ENCODE results near the gene RIPPLY3. TPM values are rescaled to one million over a fixed set of nuclear protein-coding genes. Genes with fewer than 3 reads are reported as not detected.
A peak's percentile ranks its signal among the peaks of the same experiment; 100 is the strongest.

RIPPLY3 gene
- total and polyA plus RNA-seq, 2 of the 13 experiments (the other 11 are each of a cell fraction or from before 2014, with no cell fraction given): 0.09 to 2.9 TPM

DNA sequence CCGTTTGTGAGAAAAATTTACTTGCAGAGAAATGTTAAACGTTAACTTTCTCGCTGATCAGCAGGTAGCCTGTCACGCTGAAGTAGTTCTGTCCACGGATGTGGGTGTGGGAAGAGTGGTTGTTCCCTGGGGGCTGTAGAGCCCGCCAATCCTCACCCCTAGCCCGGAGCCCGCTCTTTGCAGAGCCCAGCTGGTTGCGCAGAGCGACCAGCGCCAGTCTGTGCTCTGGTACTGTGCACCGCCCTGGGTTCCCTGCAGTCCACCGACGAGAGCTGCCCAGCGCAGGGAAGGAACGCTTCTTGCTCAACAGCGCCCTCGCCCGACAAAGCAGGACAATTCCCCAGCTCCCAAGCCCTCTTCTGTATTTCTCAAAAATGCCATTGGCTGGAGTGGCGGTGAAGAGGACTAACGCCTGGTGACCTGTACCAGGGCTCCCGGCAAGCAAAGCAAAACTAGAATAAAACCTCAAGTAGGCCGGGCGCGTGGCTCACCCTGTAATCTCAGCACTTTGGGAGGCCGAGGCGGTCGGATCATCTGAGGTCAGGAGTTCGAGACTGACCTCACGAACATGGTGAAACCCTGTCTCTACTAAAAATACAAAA lies 3.3 kb downstream of the RIPPLY3 start:
- POLR2A ChIA-PET: interaction anchor here (0.7 to 2.0 kb wide), 8 partner anchors 20 to 63 kb away, joined by 3 to 14 read pairs (median 4); partner anchors contain the start of genes PIGP and TTC3
- 8% methylated on average over 17 of the region's 30 CpGs for WGBS (ENCODE audit: low lambda C conversion rate)
- H3K27ac ChIP-seq (ENCODE audit: extremely low read length, insufficient read depth, low read length): no peak overlapping the region
- intact Hi-C loops (cut with micrococcal nuclease; ENCODE audit: unreplicated experiment): loop anchor here (1.0 to 2.0 kb wide), 2 partner anchors 33 to 73 kb away; no protein-coding TSS in a partner anchor
- CTCF ChIA-PET (ENCODE audit: low intra/inter-chr PET ratio, low total read pairs): interaction anchor here (1.4 to 3.5 kb wide), 5 partner anchors 18 to 33 kb away, joined by 3 to 46 read pairs (median 6); no protein-coding TSS in a partner anchor
- peak overlapping the region; percentile 66 for H2AFZ ChIP-seq (ENCODE audit: low read length)
- peaks cover 0 to 4% of the 10 kb centered on the region in 2 experiments; a peak in 1 of 5 replicates for H3K27me3 ChIP-seq (ENCODE audit: control insufficient read depth in 1 of 2, insufficient read depth in 2 of 2, low read length in 2 of 2)
- peak; percentile 77 for FAIRE-seq
- peak overlapping the region; percentile 61 for H3K9ac ChIP-seq (ENCODE audit: insufficient read depth, low read depth, low read length)
- peak overlapping the region; percentile 56 to 74 (median 57) for H3K4me3 ChIP-seq (replicated peaks in 1 of 3; ENCODE audit: insufficient read depth in 1 of 3, low read depth in 2 of 3, low read length in 3 of 3)
- peaks cover 22% of the 10 kb centered on the region for H3K4me1 ChIP-seq (ENCODE audit: insufficient read depth, low read length)
- in situ Hi-C loops (cut with HindIII; ENCODE audit: extremely low pct_ligation_motif_present, low pct_unique_long_range_greater_than_20kb): no loop called here
- no peaks in the 10 kb centered on the region for H3K36me3 ChIP-seq (replicated peaks in 1 of 2; ENCODE audit: control insufficient read depth in 1 of 2, insufficient read depth in 2 of 2, low read length in 2 of 2)
- peak overlapping the region; percentile 82 for H3K4me2 ChIP-seq (ENCODE audit: low read depth, low read length)
- no peaks in the 10 kb centered on the region for H3K9me3 ChIP-seq (ENCODE audit: low read length)
- no TSS peak for BruUV-seq (replicated peaks)
- peak; percentile 96 for ATAC-seq
- peak; percentile 83 for DNase-seq (ENCODE audit: low spot score)
- no peaks in the 10 kb centered on the region for H4K20me1 ChIP-seq (ENCODE audit: insufficient read depth, low read length)
- H3K79me2 ChIP-seq (ENCODE audit: insufficient read depth, low read length): no peaks in the 10 kb centered on the region
- TF ChIP-seq ZSCAN31 (CRISPR knock-in tag; IDR thresholded peaks at IDR 0.05; ENCODE audit: low read depth) (0 out of 2 replicates have a peak, but pooled peaks have one; percentile 51), ZFP41 (CRISPR knock-in tag; IDR thresholded peaks at IDR 0.05; ENCODE audit: borderline replicate concordance) (no peak), FOXK1 (CRISPR knock-in tag; IDR thresholded peaks at IDR 0.05; ENCODE audit: borderline replicate concordance, low read depth) (peak; percentile 33; the same call in 1 of the 2 replicates), TGIF2 (CRISPR knock-in tag; IDR thresholded peaks at IDR 0.05) (no peak), ZNF256 (CRISPR knock-in tag; conservative IDR thresholded peaks at IDR 0.05) (no peak), ZNF577 (CRISPR knock-in tag; IDR thresholded peaks at IDR 0.05; ENCODE audit: borderline replicate concordance, low read depth) (no peak), STAT5B (CRISPR knock-in tag; IDR thresholded peaks at IDR 0.05) (no peak), GLI4 (CRISPR knock-in tag; IDR thresholded peaks at IDR 0.05; ENCODE audit: borderline replicate concordance) (no peak), ZNF841 (CRISPR knock-in tag; IDR thresholded peaks at IDR 0.05; ENCODE audit: borderline replicate concordance) (no peak), HHEX (CRISPR knock-in tag; IDR thresholded peaks at IDR 0.05) (no peak), MTA3 (CRISPR knock-in tag; IDR thresholded peaks at IDR 0.05) (no peak), ZBTB49 (CRISPR knock-in tag; IDR thresholded peaks at IDR 0.05; ENCODE audit: borderline replicate concordance) (no peak), BATF2 (CRISPR knock-in tag; IDR thresholded peaks at IDR 0.05) (no peak), NR1H2 (CRISPR knock-in tag; IDR thresholded peaks at IDR 0.05; ENCODE audit: borderline replicate concordance, low read depth) (no peak), ZNF337 (CRISPR knock-in tag; IDR thresholded peaks at IDR 0.05; ENCODE audit: borderline replicate concordance, low read depth) (no peak)
- TF ChIP-seq, protein P1, sequence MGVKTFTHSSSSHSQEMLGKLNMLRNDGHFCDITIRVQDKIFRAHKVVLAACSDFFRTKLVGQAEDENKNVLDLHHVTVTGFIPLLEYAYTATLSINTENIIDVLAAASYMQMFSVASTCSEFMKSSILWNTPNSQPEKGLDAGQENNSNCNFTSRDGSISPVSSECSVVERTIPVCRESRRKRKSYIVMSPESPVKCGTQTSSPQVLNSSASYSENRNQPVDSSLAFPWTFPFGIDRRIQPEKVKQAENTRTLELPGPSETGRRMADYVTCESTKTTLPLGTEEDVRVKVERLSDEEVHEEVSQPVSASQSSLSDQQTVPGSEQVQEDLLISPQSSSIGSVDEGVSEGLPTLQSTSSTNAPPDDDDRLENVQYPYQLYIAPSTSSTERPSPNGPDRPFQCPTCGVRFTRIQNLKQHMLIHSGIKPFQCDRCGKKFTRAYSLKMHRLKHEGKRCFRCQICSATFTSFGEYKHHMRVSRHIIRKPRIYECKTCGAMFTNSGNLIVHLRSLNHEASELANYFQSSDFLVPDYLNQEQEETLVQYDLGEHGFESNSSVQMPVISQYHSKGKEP (CRISPR knock-in tag; IDR thresholded peaks at IDR 0.05): no peak
- TF ChIP-seq, protein P2, sequence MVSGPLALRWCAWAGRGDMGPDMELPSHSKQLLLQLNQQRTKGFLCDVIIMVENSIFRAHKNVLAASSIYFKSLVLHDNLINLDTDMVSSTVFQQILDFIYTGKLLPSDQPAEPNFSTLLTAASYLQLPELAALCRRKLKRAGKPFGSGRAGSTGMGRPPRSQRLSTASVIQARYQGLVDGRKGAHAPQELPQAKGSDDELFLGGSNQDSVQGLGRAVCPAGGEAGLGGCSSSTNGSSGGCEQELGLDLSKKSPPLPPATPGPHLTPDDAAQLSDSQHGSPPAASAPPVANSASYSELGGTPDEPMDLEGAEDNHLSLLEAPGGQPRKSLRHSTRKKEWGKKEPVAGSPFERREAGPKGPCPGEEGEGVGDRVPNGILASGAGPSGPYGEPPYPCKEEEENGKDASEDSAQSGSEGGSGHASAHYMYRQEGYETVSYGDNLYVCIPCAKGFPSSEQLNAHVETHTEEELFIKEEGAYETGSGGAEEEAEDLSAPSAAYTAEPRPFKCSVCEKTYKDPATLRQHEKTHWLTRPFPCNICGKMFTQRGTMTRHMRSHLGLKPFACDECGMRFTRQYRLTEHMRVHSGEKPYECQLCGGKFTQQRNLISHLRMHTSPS (CRISPR knock-in tag; IDR thresholded peaks at IDR 0.05; ENCODE audit: low read depth): peak; percentile 81

Data from HepG2 (cell line).